Motor neuron (in vitro differentiated cells): ENCODE measurements around the gene WNT9A. TPM values are rescaled to one million over a fixed set of nuclear protein-coding genes. Genes with fewer than 3 reads are reported as not detected.
A peak's percentile ranks its signal among the peaks of the same experiment; 100 is the strongest.
"Not testable (repeated sequence)": the region's sequence is repeated elsewhere in the genome, so short reads cannot be mapped to it uniquely, and the experiment has no call there.

Experiments used
- ATAC-seq, 8 experiments: fragments of 200-7000 bp; cut with Tn5 transposase; replicated peaks in 6 of 8; 2 replicates each; pipeline ENCODE4 v1.8.0; 2021; ENCODE audit warnings: mild to moderate bottlenecking in 8 of 8, moderate library complexity in 8 of 8
- H3K27ac ChIP-seq, 2 donors: fragments of 250-450 bp; sonication (Bioruptor Pico); 2 replicates each; pipeline ENCODE4 v1.9.0; 2021; ENCODE audit warnings: antibody characterized with exemption in 2 of 2, mild to moderate bottlenecking in 2 of 2, moderate library complexity in 1 of 2
- H3K4me1 ChIP-seq, 2 donors: fragments of 250-450 bp; sonication (Bioruptor Pico); replicated peaks in 1 of 2; 2 replicates each; pipeline ENCODE4 v1.6.1; 2021; ENCODE audit warnings: antibody characterized with exemption in 2 of 2, mild to moderate bottlenecking in 2 of 2, moderate library complexity in 1 of 2
- H3K4me3 ChIP-seq, 5 donors: fragments of 250-450 bp; sonication (Bioruptor Pico); 2 replicates each; pipeline ENCODE4 v1.9.0; 2021; ENCODE audit warnings: antibody characterized with exemption in 5 of 5, mild to moderate bottlenecking in 5 of 5, moderate library complexity in 4 of 5
- WGBS, 10 experiments: fragments of 450-650 bp; shearing (Covaris generic); methylation state at CpG; one replicate each; pipeline ENCODE4 v1.0.0; 2022; 5-methylcytosine and 5-hydroxymethylcytosine counted together
- in situ Hi-C, 9 experiments: fragments of 400-800 bp; cut with MboI; loops; one replicate each; pipeline ENCODE4 v1.15.0; 2021; ENCODE audit warnings: low sequenced_read_pairs in 9 of 9, low pct_unique_long_range_greater_than_20kb in 2 of 9; ENCODE audit not compliant: unreplicated experiment in 9 of 9
- total RNA-seq, 8 experiments: library from RNA; unstranded; fragments of 300-600 nt; gene quantifications; 2 replicates each; pipeline versions ENCODE4 v1.2.3 to v1.2.4, GENCODE V29; 2022

Gene WNT9A
- total RNA-seq, 8 experiments from 2014 or later = 0.28 to 4.9 (median 0.98) TPM

GRCh38 chr1:227970076-227970995 lies 22.6 kb upstream of the WNT9A start:
- in situ Hi-C loops = loop anchor here in 1 of 9 experiments (25.0 kb wide), 1 partner anchor 183 kb away; no protein-coding TSS in a partner anchor
- not testable (repeated sequence) for H3K4me1 ChIP-seq, ATAC-seq, H3K4me3 ChIP-seq, H3K27ac ChIP-seq
- WGBS, 10 experiments = 80 to 82% (median 80%) methylated on average over 1 to 5 of the region's 36 CpGs; no CpG with 5 or more reads in 7 of the 10 experiments

- ATAC-seq, H3K27ac ChIP-seq, H3K4me3 ChIP-seq, H3K4me1 ChIP-seq: not testable (repeated sequence)
- in situ Hi-C loops = loop anchor here in 1 of 9 experiments (25.0 kb wide), 1 partner anchor 181 kb away; no protein-coding TSS in a partner anchor
- WGBS, 10 experiments = no CpG with 5 or more reads among the region's 5 CpGs
Observed at GRCh38 chr1:227967815-227968214, 20.1 kb upstream of the WNT9A start.

- WGBS, 10 experiments = 80% methylated on average over 1 of the region's 2 CpGs; no CpG with 5 or more reads in 9 of the 10 experiments
- in situ Hi-C loops = loop anchor here in 1 of 9 experiments (25.0 kb wide), 1 partner anchor 179 kb away; no protein-coding TSS in a partner anchor
Observed at GRCh38 chr1:227966733-227967132, 19.0 kb upstream of the WNT9A start.

GRCh38 chr1:227961651-227962466 lies 14.1 kb upstream of the WNT9A start:
- Histone ChIP-seq H3K4me3 (no peak overlapping the region), H3K4me1 (no peaks in the 10 kb centered on the region), H3K27ac (no peak overlapping the region)
- 20 to 88% (median 50%) methylated on average over 1 to 4 of the region's 4 CpGs; no CpG with 5 or more reads in 1 of the 10 experiments for WGBS, 10 experiments
- ATAC-seq = peak in 3 of 8 experiments; percentile 23 to 67 (median 31)
- in situ Hi-C loops = loop anchor here in 1 of 9 experiments (25.0 kb wide), 1 partner anchor 175 kb away; no protein-coding TSS in a partner anchor

More at GRCh38 chr1:227966733-227967132, 19.0 kb upstream of the WNT9A start:
- H3K27ac ChIP-seq, H3K4me3 ChIP-seq, H3K4me1 ChIP-seq, ATAC-seq: not testable (repeated sequence)

- Histone ChIP-seq H3K4me1 (no peaks in the 10 kb centered on the region), H3K4me3 (no peak overlapping the region), H3K27ac (no peak overlapping the region)
- 17 to 85% (median 76%) methylated on average over 1 to 10 of the region's 10 CpGs for WGBS, 10 experiments
- in situ Hi-C loops = loop anchor here in 2 of 9 experiments (10.0 to 25.0 kb wide), 2 partner anchors 172 to 195 kb away; no protein-coding TSS in a partner anchor
- ATAC-seq = no peak
Observed at GRCh38 chr1:227959325-227959860, 11.7 kb upstream of the WNT9A start.

GRCh38 chr1:227958617-227959324 lies 11.0 kb upstream of the WNT9A start:
- Histone ChIP-seq H3K4me1 (no peaks in the 10 kb centered on the region), H3K27ac (no peak overlapping the region), H3K4me3 (no peak overlapping the region)
- WGBS, 10 experiments = 0 to 100% (median 34%) methylated on average over 1 to 2 of the region's 2 CpGs; no CpG with 5 or more reads in 1 of the 10 experiments
- no peak for ATAC-seq
- in situ Hi-C loops = loop anchor here in 2 of 9 experiments (10.0 to 25.0 kb wide), 2 partner anchors 171 to 194 kb away; no protein-coding TSS in a partner anchor

GRCh38 chr1:227955808-227956207 lies 8.1 kb upstream of the WNT9A start:
- no peaks in the 10 kb centered on the region for H3K4me1 ChIP-seq

GRCh38 chr1:227954163-227954850 lies 6.6 kb upstream of the WNT9A start:
- 7 to 80% (median 66%) methylated on average over 1 to 4 of the region's 4 CpGs; no CpG with 5 or more reads in 2 of the 10 experiments for WGBS, 10 experiments
- no peak overlapping the region for H3K27ac ChIP-seq
- no peak overlapping the region for H3K4me3 ChIP-seq
- H3K4me1 ChIP-seq = no peaks in the 10 kb centered on the region
- in situ Hi-C loops = loop anchor here in 2 of 9 experiments (10.0 to 25.0 kb wide), 2 partner anchors 167 to 190 kb away; no protein-coding TSS in a partner anchor
- no peak for ATAC-seq

More at GRCh38 chr1:227955808-227956207, 8.1 kb upstream of the WNT9A start:
- no peak overlapping the region for H3K27ac ChIP-seq
- in situ Hi-C loops = loop anchor here in 2 of 9 experiments (10.0 to 25.0 kb wide), 2 partner anchors 169 to 191 kb away; no protein-coding TSS in a partner anchor
- no peak for ATAC-seq
- H3K4me3 ChIP-seq = no peak overlapping the region

GRCh38 chr1:227953022-227953412 lies 5.3 kb upstream of the WNT9A start:
- in situ Hi-C loops = loop anchor here in 2 of 9 experiments (10.0 to 25.0 kb wide), 2 partner anchors 166 to 188 kb away; no protein-coding TSS in a partner anchor
- 62 to 90% (median 79%) methylated on average over 2 to 3 of the region's 3 CpGs; no CpG with 5 or more reads in 1 of the 10 experiments for WGBS, 10 experiments
- no peak overlapping the region for H3K4me3 ChIP-seq
- no peak overlapping the region for H3K27ac ChIP-seq
- ATAC-seq = no peak
- peaks cover 0 to 2% of the 10 kb centered on the region in 2 donors for H3K4me1 ChIP-seq

GRCh38 chr1:227952374-227953021 lies 4.8 kb upstream of the WNT9A start:
- Histone ChIP-seq H3K4me3 (no peak overlapping the region), H3K27ac (no peak overlapping the region), H3K4me1 (peaks cover 0 to 2% of the 10 kb centered on the region in 2 donors)
- in situ Hi-C loops = loop anchor here in 2 of 9 experiments (10.0 to 25.0 kb wide), 2 partner anchors 165 to 188 kb away; no protein-coding TSS in a partner anchor
- ATAC-seq = no peak
- WGBS, 10 experiments = 30 to 100% (median 75%) methylated on average over 1 to 11 of the region's 18 CpGs; no CpG with 5 or more reads in 3 of the 10 experiments
